CD14-positive monocyte (primary cell): ENCODE results near the gene SLC7A8. TPM values are rescaled to one million over a fixed set of nuclear protein-coding genes. Genes with fewer than 3 reads are reported as not detected.

Source experiments
- DNase-seq, 3 donors: peaks; one replicate each; pipeline ENCODE4 v3.0.0-alpha.2; 2011 to 2022
- H2AFZ ChIP-seq: 2 replicates; pipeline ENCODE4 v1.6.0; 2012; ENCODE audit warnings: mild to moderate bottlenecking, low read depth, low read length, inconsistent platforms; ENCODE audit not compliant: insufficient read depth, poor library complexity, severe bottlenecking
- H3K27ac ChIP-seq, 2 donors: 1 replicate in 1 of 2; 2 replicates in 1 of 2; pipeline ENCODE4 v1.5.1; 2012 to 2013; ENCODE audit warnings: low read length in 2 of 2, control low read depth in 1 of 2, inconsistent platforms in 1 of 2, low read depth in 1 of 2, mild to moderate bottlenecking in 1 of 2
- H3K27me3 ChIP-seq, 2 donors: one replicate each; pipeline versions ENCODE4 v1.6.0 to v1.6.1; 2011 to 2013; ENCODE audit warnings: low read length in 2 of 2; ENCODE audit not compliant: control insufficient read depth in 2 of 2, insufficient read depth in 2 of 2
- H3K36me3 ChIP-seq, 2 donors: replicated peaks in 1 of 2; 1 replicate in 1 of 2; 2 replicates in 1 of 2; pipeline versions ENCODE4 v1.5.1 to v1.6.1; 2012 to 2013; ENCODE audit warnings: low read length in 2 of 2, control low read depth in 1 of 2, inconsistent platforms in 1 of 2, mild to moderate bottlenecking in 1 of 2; ENCODE audit not compliant: insufficient read depth in 2 of 2, control insufficient read depth in 1 of 2
- H3K4me1 ChIP-seq, 2 donors: 1 replicate in 1 of 2; 2 replicates in 1 of 2; pipeline versions ENCODE4 v1.5.1 to v1.6.1; 2012 to 2013; ENCODE audit warnings: low read length in 2 of 2, control low read depth in 1 of 2, inconsistent platforms in 1 of 2, mild to moderate bottlenecking in 1 of 2, moderate library complexity in 1 of 2; ENCODE audit not compliant: insufficient read depth in 2 of 2, control insufficient read depth in 1 of 2
- H3K4me2 ChIP-seq: replicated peaks from 2 replicates; pipeline ENCODE3; 2012; ENCODE audit warnings: low read length, moderate library complexity, mild to moderate bottlenecking; ENCODE audit not compliant: poor library complexity, severe bottlenecking; ENCODE audit errors: extremely low read depth
- H3K4me3 ChIP-seq, 3 experiments: fragments of 200-600 bp in 1 of 3; sonication (generic) in 1 of 3; replicated peaks in 1 of 3; 1 replicate in 2 of 3; 2 replicates in 1 of 3; pipeline ENCODE4 v1.5.1; 2011 to 2013; ENCODE audit warnings: low read length in 3 of 3, mild to moderate bottlenecking in 3 of 3, control low read depth in 2 of 3, low read depth in 2 of 3, inconsistent platforms in 1 of 3, moderate library complexity in 1 of 3
- H3K79me2 ChIP-seq: 2 replicates; pipeline ENCODE4 v1.6.0; 2012; ENCODE audit warnings: mild to moderate bottlenecking, control low read depth, inconsistent platforms, low read length, moderate library complexity; ENCODE audit not compliant: insufficient read depth
- H3K9ac ChIP-seq: 2 replicates; pipeline ENCODE4 v1.6.0; 2017; ENCODE audit warnings: low read length, mild to moderate bottlenecking; ENCODE audit not compliant: insufficient read depth, poor library complexity, severe bottlenecking
- H3K9me3 ChIP-seq, 2 donors: replicated peaks in 1 of 2; 1 replicate in 1 of 2; 2 replicates in 1 of 2; pipeline versions ENCODE4 v1.5.1 to v1.6.1; 2012 to 2013; ENCODE audit warnings: low read length in 2 of 2, control low read depth in 1 of 2; ENCODE audit not compliant: control insufficient read depth in 1 of 2, insufficient read depth in 1 of 2
- H4K20me1 ChIP-seq: 2 replicates; pipeline ENCODE4 v1.6.0; 2012; ENCODE audit warnings: mild to moderate bottlenecking, low read length, control low read depth, moderate library complexity; ENCODE audit not compliant: insufficient read depth
- H3K27ac Mint-ChIP-seq, 7 donors: one replicate each; pipeline ENCODE4 v1.8.0; 2020; ENCODE audit warnings: mild to moderate bottlenecking in 7 of 7, mixed read lengths in 7 of 7, moderate library complexity in 6 of 7, inconsistent platforms in 2 of 7
- H3K27me3 Mint-ChIP-seq, 3 donors: one replicate each; pipeline ENCODE4 v1.8.0; 2021 to 2022; ENCODE audit warnings: low read depth in 3 of 3, mild to moderate bottlenecking in 3 of 3, mixed read lengths in 3 of 3, moderate library complexity in 3 of 3, inconsistent platforms in 1 of 3
- H3K36me3 Mint-ChIP-seq, 2 donors: one replicate each; pipeline ENCODE4 v1.8.0; 2020; ENCODE audit warnings: mixed read lengths in 2 of 2, inconsistent platforms in 1 of 2, mild to moderate bottlenecking in 1 of 2
- H3K4me1 Mint-ChIP-seq: one replicate; pipeline ENCODE4 v1.8.0; 2020; ENCODE audit warnings: mild to moderate bottlenecking, mixed read lengths
- H3K4me3 Mint-ChIP-seq, 2 donors: one replicate each; pipeline ENCODE4 v1.8.0; 2020; ENCODE audit warnings: mild to moderate bottlenecking in 2 of 2, mixed read lengths in 2 of 2, moderate library complexity in 1 of 2
- H3K9me3 Mint-ChIP-seq, 7 donors: one replicate each; pipeline ENCODE4 v1.8.0; 2020 to 2022; ENCODE audit warnings: mixed read lengths in 7 of 7, mild to moderate bottlenecking in 6 of 7, moderate library complexity in 6 of 7, inconsistent platforms in 2 of 7
- whole genome bisulfite sequencing: methylation state at CpG from one replicate; pipeline ENCODE4 v1.1.5; 2013; ENCODE audit warnings: missing lambda C conversion rate; ENCODE audit not compliant: insufficient coverage; 5-methylcytosine and 5-hydroxymethylcytosine counted together
- intact Hi-C, 2 donors: fragments of 100-400 bp; cut with micrococcal nuclease; formaldehyde crosslinking; loops; one replicate each; pipeline versions ENCODE4 v1.15.0 to v1.15.1; 2023
- polyA plus RNA-seq, 3 donors: library from polyadenylated mRNA; depleted of rRNA in 1 of 3; unstranded in 2 of 3; stranded (reverse) in 1 of 3; fragments of 300-500 nt in 2 of 3; fragments of >200 nt in 1 of 3; fragmentation: Illumina TruSeq in 2 of 3; gene quantifications; 1 replicate in 2 of 3; 2 replicates in 1 of 3; pipeline ENCODE4 v1.2.3, GENCODE V29; 2012 to 2021
- small RNA-seq: library from RNA; depleted of rRNA; stranded (forward); fragments of <200 nt; gene quantifications from one replicate; pipeline ENCODE3, GENCODE V24; 2012; ENCODE audit warnings: low read depth; ENCODE audit not compliant: insufficient read length
- TF ChIP-seq, protein P1 (sequence below): fragments of 200-600 bp; IDR thresholded peaks from one replicate; pipeline ENCODE4 v1.8.0; 2022; ENCODE audit warnings: antibody characterized with exemption, mild to moderate bottlenecking

Gene SLC7A8
- polyA plus RNA-seq, 3 donors: 0.05 to 0.53 (median 0.25) TPM

GRCh38 chr14:23076785-23077408 is 106.6 kb downstream of the SLC7A8 start:
- peak overlapping the region in 1 of 2 donors; percentile 75 for H3K27ac ChIP-seq
- TF ChIP-seq, protein P1, sequence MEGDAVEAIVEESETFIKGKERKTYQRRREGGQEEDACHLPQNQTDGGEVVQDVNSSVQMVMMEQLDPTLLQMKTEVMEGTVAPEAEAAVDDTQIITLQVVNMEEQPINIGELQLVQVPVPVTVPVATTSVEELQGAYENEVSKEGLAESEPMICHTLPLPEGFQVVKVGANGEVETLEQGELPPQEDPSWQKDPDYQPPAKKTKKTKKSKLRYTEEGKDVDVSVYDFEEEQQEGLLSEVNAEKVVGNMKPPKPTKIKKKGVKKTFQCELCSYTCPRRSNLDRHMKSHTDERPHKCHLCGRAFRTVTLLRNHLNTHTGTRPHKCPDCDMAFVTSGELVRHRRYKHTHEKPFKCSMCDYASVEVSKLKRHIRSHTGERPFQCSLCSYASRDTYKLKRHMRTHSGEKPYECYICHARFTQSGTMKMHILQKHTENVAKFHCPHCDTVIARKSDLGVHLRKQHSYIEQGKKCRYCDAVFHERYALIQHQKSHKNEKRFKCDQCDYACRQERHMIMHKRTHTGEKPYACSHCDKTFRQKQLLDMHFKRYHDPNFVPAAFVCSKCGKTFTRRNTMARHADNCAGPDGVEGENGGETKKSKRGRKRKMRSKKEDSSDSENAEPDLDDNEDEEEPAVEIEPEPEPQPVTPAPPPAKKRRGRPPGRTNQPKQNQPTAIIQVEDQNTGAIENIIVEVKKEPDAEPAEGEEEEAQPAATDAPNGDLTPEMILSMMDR: peak; percentile 89
- peaks cover 81 to 88% of the 10 kb centered on the region in 2 donors for H3K36me3 Mint-ChIP-seq
- no peak overlapping the region for H3K4me3 Mint-ChIP-seq
- WGBS: no CpG with 5 or more reads among the region's 5 CpGs
- H3K9ac ChIP-seq: no peak overlapping the region
- H3K79me2 ChIP-seq: peaks cover 62% of the 10 kb centered on the region
- no peaks in the 10 kb centered on the region for H3K9me3 ChIP-seq
- H3K4me1 ChIP-seq: peaks cover 28 to 44% of the 10 kb centered on the region in 2 donors
- DNase-seq: peak in 2 of 3 donors; percentile 34 to 40
- H3K36me3 ChIP-seq: peaks cover 92 to 97% of the 10 kb centered on the region in 2 donors
- peak overlapping the region in 5 of 7 donors; percentile 8 to 89 (median 50) for H3K27ac Mint-ChIP-seq
- no peak overlapping the region for H3K4me3 ChIP-seq
- intact Hi-C loops: loop anchor here in 1 of 2 donors (5.0 kb wide), 2 partner anchors 35 to 105 kb away; partner anchors contain the start of gene SLC7A8
- no peak overlapping the region for H2AFZ ChIP-seq
- H3K27me3 ChIP-seq: no peaks in the 10 kb centered on the region
- no peaks in the 10 kb centered on the region for H3K27me3 Mint-ChIP-seq
- H3K4me1 Mint-ChIP-seq: peaks cover 33% of the 10 kb centered on the region
- no peak overlapping the region for H3K4me2 ChIP-seq
- peaks cover 28% of the 10 kb centered on the region for H4K20me1 ChIP-seq
- no peaks in the 10 kb centered on the region for H3K9me3 Mint-ChIP-seq

Small RNA genes lying within 50 kb of the gene (small RNA-seq; reads per million reads assigned to genes)
- gene AL049829.1 (not detected), gene RNU6-1138P (not detected)

Other genes starting within 250 kb of the SLC7A8 start
- 10 to 100 TPM; 57.3 to 79.7 (median 69.5) TPM for gene HAUS4, start 226.6 kb downstream of the SLC7A8 start, polyA plus RNA-seq
- gene AJUBA, start 201.1 kb downstream of the SLC7A8 start, polyA plus RNA-seq: under 1 TPM in 1 of 3 donors, not detected in 2; 0.04 TPM
- gene C14orf93, start 173.5 kb downstream of the SLC7A8 start, polyA plus RNA-seq: 10 to 100 TPM in 1 of 3 donors, 1 to 10 TPM in 2; 2.5 to 17.6 (median 3.7) TPM
- 10 to 100 TPM; 16.8 to 61.8 (median 57.6) TPM for gene PSMB5, start 148.8 kb downstream of the SLC7A8 start, polyA plus RNA-seq
- gene PSMB11, start 141.4 kb downstream of the SLC7A8 start, polyA plus RNA-seq: not detected
- under 1 TPM in 2 of 3 donors, not detected in 1; 0.13 to 0.14 TPM for gene CDH24, start 126.1 kb downstream of the SLC7A8 start, polyA plus RNA-seq
- 100 to 1,000 TPM in 1 of 3 donors, 1 to 10 TPM in 2; 2.8 to 159 (median 5.4) TPM for gene ACIN1, start 88.5 kb downstream of the SLC7A8 start, polyA plus RNA-seq
- gene C14orf119, start 88.2 kb downstream of the SLC7A8 start, polyA plus RNA-seq: 100 to 1,000 TPM in 2 of 3 donors, 10 to 100 TPM in 1; 17.5 to 110 (median 106) TPM
- gene CIROP, start 78.7 kb downstream of the SLC7A8 start, polyA plus RNA-seq: not detected
- 1 to 10 TPM in 2 of 3 donors, under 1 TPM in 1; 0.73 to 1.5 (median 1.3) TPM for gene CEBPE, start 64.4 kb downstream of the SLC7A8 start, polyA plus RNA-seq
- gene RNF212B, start 54.3 kb upstream of the SLC7A8 start, polyA plus RNA-seq: not detected
- gene HOMEZ, start 102.5 kb upstream of the SLC7A8 start, polyA plus RNA-seq: 1 to 10 TPM; 3.5 to 5.4 (median 4.1) TPM
- 10 to 100 TPM in 1 of 3 donors, under 1 TPM in 2; 0.81 to 16.7 (median 0.88) TPM for gene PPP1R3E, start 119.2 kb upstream of the SLC7A8 start, polyA plus RNA-seq
- gene BCL2L2, start 123.2 kb upstream of the SLC7A8 start, polyA plus RNA-seq: 10 to 100 TPM in 1 of 3 donors, 1 to 10 TPM in 1, under 1 TPM in 1; 0.90 to 23.7 (median 1.4) TPM
- gene PABPN1, start 137.8 kb upstream of the SLC7A8 start, polyA plus RNA-seq: 100 to 1,000 TPM in 1 of 3 donors, 10 to 100 TPM in 2; 54.4 to 356 (median 64.6) TPM
- not detected for gene SLC22A17, start 169.2 kb upstream of the SLC7A8 start, polyA plus RNA-seq
- gene EFS, start 181.5 kb upstream of the SLC7A8 start, polyA plus RNA-seq: not detected
- gene IL25, start 189.1 kb upstream of the SLC7A8 start, polyA plus RNA-seq: not detected
- 1 to 10 TPM in 1 of 3 donors, under 1 TPM in 1, not detected in 1; 0.93 to 1.1 TPM for gene CMTM5, start 193.4 kb upstream of the SLC7A8 start, polyA plus RNA-seq
- not detected for gene MYH6, start 224.6 kb upstream of the SLC7A8 start, polyA plus RNA-seq